Bronchial epithelial cell (primary cell): ENCODE results near the gene PGAM1. TPM values are rescaled to one million over a fixed set of nuclear protein-coding genes. Genes with fewer than 3 reads are reported as not detected.
A peak's percentile ranks its signal among the peaks of the same experiment; 100 is the strongest.
"Not testable (repeated sequence)": the region's sequence is repeated elsewhere in the genome, so short reads cannot be mapped to it uniquely, and the experiment has no call there.

Source experiments
- DNase-seq: peaks from one replicate; pipeline ENCODE4 v3.0.0-alpha.2; 2010; ENCODE audit warnings: low read depth
- FAIRE-seq: peaks from 2 replicates; lab custom pipeline; 2011; peaks lifted over from hg19 to GRCh38; lab: Jason Lieb, UNC
- H3K27me3 ChIP-seq: 2 replicates; pipeline ENCODE4 v1.5.1; 2011; ENCODE audit warnings: low read length; ENCODE audit not compliant: control insufficient read depth, insufficient read depth
- H3K36me3 ChIP-seq: 2 replicates; pipeline ENCODE4 v1.5.1; 2011; ENCODE audit warnings: low read length; ENCODE audit not compliant: control insufficient read depth, insufficient read depth
- H3K4me3 ChIP-seq: 2 replicates; pipeline ENCODE4 v1.5.1; 2011; ENCODE audit warnings: mild to moderate bottlenecking, low read depth, low read length, control low read depth
- CTCF ChIP-seq: IDR thresholded peaks from 2 replicates; pipeline ENCODE4 v1.5.1; 2011; ENCODE audit warnings: mild to moderate bottlenecking, moderate library complexity, low read length, control low read depth, inconsistent platforms; ENCODE audit not compliant: insufficient read depth, severe bottlenecking
- total RNA-seq: library from RNA; depleted of rRNA; stranded (reverse); fragments of >200 nt; gene quantifications from 2 replicates; pipeline ENCODE4 v1.2.1, GENCODE V29; 2014

Gene PGAM1
- total RNA-seq, 1 donor from 2014 or later = 404 TPM

GRCh38 chr10:97468162-97468561 lies 42.2 kb downstream of the PGAM1 start:
- Histone ChIP-seq H3K4me3 (no peak overlapping the region), H3K36me3 (peaks cover 22% of the 10 kb centered on the region), H3K27me3 (no peaks in the 10 kb centered on the region)
- FAIRE-seq (no peak), DNase-seq (peak; percentile 73)
- no peak for TF ChIP-seq CTCF

- not testable (repeated sequence) for FAIRE-seq, H3K4me3 ChIP-seq, DNase-seq, H3K27me3 ChIP-seq
- peaks cover 21% of the 10 kb centered on the region for H3K36me3 ChIP-seq
Measured at GRCh38 chr10:97468781-97469180, 42.8 kb downstream of the PGAM1 start.

- TF ChIP-seq CTCF = no peak
- no peak for FAIRE-seq
- Histone ChIP-seq H3K27me3 (no peaks in the 10 kb centered on the region), H3K36me3 (peaks cover 26% of the 10 kb centered on the region), H3K4me3 (no peak overlapping the region)
- DNase-seq = no peak
Measured at GRCh38 chr10:97474918-97475317, 48.9 kb downstream of the PGAM1 start.

- no peaks in the 10 kb centered on the region for H3K27me3 ChIP-seq
- peaks cover 26% of the 10 kb centered on the region for H3K36me3 ChIP-seq
- no peak for TF ChIP-seq CTCF
- H3K4me3 ChIP-seq = no peak overlapping the region
- DNase-seq (peak; percentile 52), FAIRE-seq (no peak)
Measured at GRCh38 chr10:97475936-97476594, 50.1 kb downstream of the PGAM1 start.

GRCh38 chr10:97479410-97479809 lies 53.4 kb downstream of the PGAM1 start:
- H3K4me3 ChIP-seq, FAIRE-seq, H3K27me3 ChIP-seq: not testable (repeated sequence)
- peaks cover 23% of the 10 kb centered on the region for H3K36me3 ChIP-seq
- peak; percentile 83 for DNase-seq

GRCh38 chr10:97479939-97480338 lies 53.9 kb downstream of the PGAM1 start:
- Histone ChIP-seq H3K36me3 (peaks cover 23% of the 10 kb centered on the region), H3K4me3 (no peak overlapping the region), H3K27me3 (no peaks in the 10 kb centered on the region)
- TF ChIP-seq CTCF = no peak
- FAIRE-seq = no peak
- peak; percentile 27 for DNase-seq

- FAIRE-seq (no peak), DNase-seq (peak; percentile 81)
- H3K27me3 ChIP-seq = no peaks in the 10 kb centered on the region
- TF ChIP-seq CTCF = no peak
- no peak overlapping the region for H3K4me3 ChIP-seq
- H3K36me3 ChIP-seq = peaks cover 23% of the 10 kb centered on the region
Measured at GRCh38 chr10:97481071-97481470, 55.1 kb downstream of the PGAM1 start.
